ENCODE results near the gene SLC6A8.
"Not testable (repeated sequence)": the region's sequence is repeated elsewhere in the genome, so short reads cannot be mapped to it uniquely, and the experiment has no call there.

The SLC6A8 gene

DNA sequence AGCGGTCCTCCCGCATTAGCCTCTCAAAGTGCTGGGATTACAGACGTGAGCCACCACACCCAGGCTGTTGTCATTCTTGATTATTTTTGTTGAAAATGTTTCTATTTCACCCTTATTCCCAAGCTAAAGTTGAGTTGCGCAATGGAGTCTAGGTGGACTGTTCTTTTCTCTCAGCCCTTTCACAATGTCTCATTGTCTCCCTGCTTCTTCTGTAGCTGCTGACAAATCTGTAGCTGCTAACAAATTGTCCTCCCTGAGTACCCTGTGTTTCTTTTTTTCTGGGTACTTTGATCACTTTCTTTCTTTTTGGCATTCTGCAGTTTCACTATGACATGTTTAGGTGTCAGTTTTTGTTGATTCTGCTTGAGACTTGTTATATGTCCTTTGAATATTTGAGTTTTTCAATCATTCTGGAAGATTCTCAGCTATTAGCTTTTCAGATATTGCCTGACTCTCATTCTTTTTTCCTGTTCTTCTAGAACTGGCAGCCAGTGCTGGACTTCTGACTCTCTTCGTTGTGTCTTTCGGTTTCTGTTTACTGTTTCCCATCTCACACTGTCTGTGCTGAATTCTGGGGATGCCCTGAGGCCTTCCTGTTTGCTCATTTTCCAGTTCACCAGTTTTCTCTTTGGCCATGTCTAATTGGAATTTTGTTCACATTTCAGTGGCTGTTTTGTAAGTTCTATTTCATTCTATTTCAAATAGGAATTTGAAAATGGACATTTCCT is 43.6 kb downstream of the SLC6A8 start:
- no peak for DNase-seq (ENCODE audit: low read depth in 2 of 2)

DNA sequence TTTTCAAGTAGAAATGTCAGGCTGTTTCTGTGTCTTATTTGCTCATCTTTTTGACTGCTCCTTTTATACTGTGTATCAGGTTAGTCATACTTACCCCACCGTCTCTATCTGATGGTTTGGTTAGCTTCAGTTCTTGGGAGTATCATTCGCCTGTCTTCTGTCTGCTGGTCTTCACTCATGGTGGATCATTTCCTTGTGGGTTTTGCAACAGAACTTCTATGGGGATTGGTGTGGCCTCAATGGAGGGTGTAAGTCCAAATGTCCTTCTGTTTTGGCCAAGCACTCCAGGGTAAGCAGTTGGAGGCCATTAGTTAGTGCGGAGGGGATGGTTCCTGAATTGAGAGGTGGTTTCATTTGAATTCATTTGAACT is 44.1 kb downstream of the SLC6A8 start:
- no peak for DNase-seq (ENCODE audit: low read depth in 2 of 2)

DNA sequence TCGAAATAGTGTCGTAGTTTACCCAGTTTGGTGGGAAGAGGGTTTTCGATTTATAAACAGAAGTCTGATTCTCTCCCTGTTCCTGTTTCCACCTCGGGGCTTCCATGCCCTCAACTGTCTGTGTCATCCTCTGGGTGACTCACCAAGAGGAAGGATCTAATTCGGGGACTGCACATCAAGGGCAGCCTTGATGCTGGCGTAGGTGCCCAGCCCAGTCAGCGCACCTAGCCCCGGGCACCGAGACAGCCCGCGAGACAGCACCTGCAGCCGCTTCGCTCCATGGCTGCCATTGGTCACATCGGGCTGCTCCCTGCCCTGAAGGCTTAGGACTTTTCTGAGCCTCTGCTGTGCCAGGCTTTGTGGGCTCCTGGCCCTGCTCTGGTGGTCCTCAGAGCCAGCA is 44.7 kb downstream of the SLC6A8 start:
- DNase-seq (ENCODE audit: low read depth in 2 of 2) = no peak

DNA sequence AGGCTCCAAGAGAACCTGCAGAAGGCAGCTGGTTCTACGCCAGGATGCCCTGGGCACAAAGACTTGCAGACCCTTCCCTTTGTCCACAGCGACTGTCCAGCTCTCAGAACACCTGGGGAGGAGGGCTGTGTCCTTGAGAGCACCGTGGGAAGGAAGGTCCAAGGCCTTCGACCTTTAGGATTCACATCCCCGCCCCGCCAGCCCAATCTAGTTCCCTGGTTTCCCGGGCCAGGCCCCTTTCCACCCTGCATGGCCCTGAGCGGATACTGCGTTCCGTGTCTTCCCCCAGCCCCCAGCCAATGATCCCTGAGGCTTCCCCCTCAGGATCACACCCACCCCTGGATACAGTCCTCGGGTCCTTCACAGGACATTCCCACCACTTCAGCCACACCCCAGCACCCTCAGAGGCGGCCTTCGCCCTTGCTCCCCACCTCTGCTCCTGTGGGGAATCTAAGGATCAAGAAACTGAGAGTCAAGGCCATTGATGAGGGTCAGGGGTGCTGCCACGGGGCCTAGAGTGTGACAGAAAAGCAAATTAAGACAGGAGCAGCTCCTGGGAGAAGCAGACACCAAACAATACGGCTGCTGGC is 46.0 kb downstream of the SLC6A8 start:
- no peak for DNase-seq (ENCODE audit: low read depth in 2 of 2)

DNA sequence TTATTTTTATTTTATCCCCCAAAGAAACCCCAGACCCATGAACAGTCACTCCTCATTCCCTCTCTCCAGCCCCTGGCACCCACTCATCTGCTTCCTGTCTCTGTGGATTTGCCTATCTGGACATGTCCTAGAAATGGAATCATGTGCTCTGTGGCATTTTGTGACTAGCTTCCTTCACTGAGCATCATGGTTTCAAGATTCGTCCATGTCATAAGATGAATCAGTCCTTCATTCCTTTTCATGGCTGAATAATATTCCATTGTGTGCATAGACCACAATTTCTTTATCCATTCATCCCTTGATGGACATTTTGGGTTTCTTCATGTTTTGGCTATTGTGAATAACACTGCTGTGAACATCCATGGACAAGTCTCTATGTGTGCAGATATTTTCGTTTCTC is 47.1 kb downstream of the SLC6A8 start:
- no peak for DNase-seq (ENCODE audit: low read depth in 2 of 2)

DNA sequence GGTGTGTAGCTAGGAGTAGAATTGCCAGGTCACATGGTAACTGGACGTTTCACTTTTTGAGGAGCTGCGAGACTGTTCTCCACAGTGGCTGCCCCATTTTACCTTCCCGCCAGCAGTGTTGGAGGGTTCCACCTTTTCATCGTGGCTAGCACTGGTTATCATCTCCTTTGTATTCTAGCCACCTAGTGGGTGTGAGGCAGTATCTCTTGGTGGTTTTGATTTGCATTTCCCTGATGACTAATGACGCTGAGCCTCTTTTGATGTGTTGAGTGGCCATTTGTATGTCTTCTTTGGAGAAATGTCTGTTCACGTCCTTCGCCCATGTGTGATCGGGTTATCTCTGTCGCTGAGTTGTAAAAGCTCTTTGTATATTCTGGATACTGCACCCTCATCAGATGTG is 47.5 kb downstream of the SLC6A8 start:
- DNase-seq (ENCODE audit: low read depth in 2 of 2) = no peak

DNA sequence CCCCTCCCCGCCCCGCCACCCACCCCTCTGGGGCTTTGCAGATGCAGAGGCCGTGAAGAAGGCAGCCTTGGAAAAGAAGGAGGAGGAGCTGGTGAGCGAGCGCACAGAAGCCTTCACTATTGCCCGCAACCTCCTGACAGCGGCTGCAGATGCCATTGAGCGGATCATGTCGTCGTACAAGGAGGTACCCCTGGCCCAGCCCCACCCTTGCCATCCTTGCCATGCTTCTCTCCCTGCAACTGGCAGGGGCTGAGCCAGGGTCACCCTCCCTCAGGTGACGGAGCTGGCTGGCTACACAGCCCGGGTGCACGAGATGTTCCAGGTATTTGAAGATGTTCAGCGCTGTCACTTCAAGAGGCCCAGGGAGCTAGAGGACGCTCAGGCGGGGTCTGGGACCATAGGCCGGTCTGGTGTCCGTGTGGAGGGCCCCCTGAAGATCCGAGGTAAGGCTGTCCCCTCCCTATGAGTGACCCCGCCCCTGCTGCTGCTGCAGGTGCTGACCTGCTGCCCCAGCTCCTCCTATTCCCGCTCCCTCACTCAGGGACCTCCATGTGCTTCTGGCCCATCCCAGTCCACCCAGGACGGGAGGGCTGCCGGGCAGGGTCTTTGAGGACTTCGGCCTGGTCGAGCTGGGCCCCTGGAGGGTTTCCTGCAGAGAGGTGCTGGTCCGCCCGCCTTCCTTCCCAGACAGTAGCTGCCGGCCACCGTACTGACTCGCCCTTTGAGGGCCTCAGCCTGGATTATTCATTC is 48.5 kb downstream of the SLC6A8 start:
- no peak for DNase-seq (ENCODE audit: low read depth in 2 of 2)

DNA sequence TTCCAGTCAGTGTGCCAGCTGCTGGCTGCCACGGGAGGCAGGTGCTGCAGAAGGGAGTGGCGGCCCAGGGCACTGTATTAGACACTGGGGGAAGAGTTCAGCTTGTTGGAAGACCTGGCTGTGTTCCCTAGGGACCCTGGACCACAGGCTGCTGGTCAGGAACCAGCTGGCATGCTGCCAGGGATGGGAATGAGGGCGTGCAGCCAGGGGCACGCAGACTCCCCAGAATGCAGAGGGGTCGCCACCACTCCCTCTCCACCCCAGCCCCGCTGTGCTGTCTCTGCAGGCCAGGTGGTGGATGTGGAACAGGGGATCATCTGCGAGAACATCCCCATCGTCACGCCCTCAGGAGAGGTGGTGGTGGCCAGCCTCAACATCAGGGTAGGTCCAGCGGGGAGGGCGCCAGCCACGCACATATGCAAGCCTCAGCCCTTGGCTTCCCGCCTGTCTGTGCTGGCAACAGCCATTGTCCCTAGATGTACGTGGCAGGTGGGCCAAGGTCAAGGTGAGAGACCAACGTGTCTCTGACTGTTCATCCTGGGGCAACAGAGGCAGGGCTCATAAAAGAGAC is 49.2 kb downstream of the SLC6A8 start:
- DNase-seq (ENCODE audit: low read depth in 2 of 2) = no peak

DNA sequence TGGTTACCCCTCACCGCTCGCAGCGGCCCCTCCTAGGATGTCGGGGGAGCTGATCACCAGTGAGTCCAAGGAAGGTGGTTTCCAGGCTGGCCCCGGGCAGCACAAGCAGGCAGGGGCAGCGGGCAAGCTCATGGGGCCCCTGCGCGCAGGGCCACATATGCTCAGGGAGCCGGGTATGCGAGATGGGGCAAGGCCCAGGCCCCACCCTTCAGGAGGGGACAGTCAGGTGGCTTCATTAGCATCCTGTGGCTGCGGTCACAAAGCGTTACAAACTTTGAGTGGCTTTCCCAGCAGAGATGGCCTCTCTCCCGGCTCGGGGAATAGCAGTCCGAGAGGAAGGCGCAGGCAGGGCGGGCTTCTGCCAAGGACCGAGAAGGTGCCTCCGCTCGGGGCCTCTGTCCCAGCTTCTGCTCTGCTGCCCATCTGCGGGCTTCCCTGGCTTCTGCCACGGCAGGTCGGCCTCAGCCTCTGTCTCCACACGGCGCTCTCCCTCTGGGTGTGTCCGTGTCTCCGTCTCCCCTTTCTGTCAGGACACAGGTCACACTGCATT is 50.4 kb downstream of the SLC6A8 start:
- DNase-seq (ENCODE audit: low read depth in 2 of 2) = no peak

DNA sequence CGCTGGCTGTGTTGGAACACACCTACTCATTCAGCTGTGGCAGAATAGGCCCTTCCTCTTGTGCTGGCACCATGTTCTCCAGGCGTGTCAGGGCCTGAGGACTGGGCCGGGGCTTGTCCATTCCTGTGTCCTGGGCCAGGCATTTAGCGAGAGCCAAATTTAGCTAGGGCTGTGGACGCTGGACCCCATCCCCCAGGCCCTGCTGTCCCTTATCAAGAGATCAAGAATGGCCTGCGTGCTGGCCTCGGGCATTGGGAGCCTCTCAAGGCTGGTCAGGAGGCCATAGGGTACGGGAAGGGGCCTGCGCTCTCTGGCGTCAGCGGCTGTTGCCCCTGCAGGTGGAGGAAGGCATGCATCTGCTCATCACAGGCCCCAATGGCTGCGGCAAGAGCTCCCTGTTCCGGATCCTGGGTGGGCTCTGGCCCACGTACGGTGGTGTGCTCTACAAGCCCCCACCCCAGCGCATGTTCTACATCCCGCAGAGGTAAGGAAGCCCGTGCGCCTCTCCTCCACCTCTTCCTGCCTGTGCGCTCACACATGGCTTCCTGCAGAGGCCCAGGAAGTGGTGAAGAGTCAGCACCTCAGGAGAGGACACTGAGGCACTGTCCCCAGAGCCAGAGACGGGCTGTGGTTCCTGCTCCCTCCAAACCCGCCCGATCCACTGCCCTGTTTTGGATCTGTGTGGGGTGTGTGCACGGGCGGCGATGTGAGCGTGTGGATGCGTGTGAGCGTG is 52.2 kb downstream of the SLC6A8 start:
- DNase-seq (ENCODE audit: low read depth in 2 of 2) = no peak

DNA sequence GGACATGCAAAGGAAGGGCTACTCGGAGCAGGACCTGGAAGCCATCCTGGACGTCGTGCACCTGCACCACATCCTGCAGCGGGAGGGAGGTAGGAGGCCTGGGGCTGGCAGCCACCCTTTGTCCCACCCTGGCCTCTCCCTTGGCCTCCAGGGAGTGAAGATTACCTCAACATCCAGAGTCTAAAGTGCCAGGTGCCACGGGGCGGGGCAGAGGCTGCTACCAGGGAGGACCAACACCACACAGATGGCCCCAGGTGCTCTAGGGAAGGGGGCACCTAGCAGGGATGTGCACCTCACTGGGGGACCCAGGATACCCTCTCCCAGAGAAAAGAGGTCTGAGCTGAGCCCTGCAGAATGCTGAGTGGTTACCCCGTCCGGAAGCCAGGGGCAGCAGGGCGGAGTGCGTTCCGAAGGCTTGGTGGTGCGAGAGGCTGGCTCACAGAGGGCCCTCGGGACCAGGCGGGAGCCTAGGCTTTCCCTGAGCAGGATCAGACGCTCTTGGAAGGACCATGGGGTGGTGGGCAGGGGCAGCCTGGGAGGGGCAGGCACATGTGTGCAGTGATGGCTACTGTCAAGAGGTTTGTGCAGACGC is 53.0 kb downstream of the SLC6A8 start:
- no peak for DNase-seq (ENCODE audit: low read depth in 2 of 2)

DNA sequence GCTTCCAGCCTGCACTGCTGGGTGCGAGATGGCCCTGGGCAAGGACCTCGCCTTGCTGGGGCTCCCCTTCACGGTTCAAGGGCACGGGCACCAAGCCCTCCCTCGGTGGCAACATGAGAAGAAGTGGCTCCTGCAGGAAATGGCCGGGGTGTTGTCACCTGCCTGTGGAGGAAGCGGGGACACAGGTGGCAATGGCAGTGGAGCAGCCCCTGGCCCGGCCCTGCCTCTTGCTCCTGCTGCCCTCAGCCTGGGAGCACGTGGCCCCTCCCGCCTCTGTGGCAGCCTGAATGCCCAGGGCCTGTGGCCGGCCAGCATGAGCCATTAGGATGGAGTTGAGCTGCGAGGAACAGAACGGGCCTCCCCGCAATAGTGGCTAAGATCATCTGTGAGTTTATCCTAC is 53.7 kb downstream of the SLC6A8 start:
- DNase-seq (ENCODE audit: low read depth in 2 of 2) = no peak

DNA sequence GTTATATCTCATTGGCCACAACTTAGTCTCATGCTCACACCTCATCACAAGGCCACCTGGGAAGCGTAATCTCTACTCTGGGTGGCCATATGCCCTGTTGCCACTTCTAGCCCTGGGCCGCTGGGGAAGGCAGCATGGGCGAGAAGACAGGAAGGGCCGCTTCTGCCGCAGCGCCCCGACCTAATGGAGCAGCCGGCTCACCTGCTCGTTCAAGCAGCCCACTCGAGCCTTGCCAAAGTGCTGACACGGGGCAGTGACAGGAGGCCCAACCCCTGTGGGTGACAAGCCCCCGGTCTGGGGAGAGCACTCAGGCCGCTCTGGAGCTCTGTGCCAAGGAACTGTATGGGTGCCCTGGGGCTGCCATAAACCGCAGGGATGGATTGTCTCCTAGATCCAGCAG is 54.4 kb downstream of the SLC6A8 start:
- DNase-seq (ENCODE audit: low read depth in 2 of 2) = not testable (repeated sequence)

DNA sequence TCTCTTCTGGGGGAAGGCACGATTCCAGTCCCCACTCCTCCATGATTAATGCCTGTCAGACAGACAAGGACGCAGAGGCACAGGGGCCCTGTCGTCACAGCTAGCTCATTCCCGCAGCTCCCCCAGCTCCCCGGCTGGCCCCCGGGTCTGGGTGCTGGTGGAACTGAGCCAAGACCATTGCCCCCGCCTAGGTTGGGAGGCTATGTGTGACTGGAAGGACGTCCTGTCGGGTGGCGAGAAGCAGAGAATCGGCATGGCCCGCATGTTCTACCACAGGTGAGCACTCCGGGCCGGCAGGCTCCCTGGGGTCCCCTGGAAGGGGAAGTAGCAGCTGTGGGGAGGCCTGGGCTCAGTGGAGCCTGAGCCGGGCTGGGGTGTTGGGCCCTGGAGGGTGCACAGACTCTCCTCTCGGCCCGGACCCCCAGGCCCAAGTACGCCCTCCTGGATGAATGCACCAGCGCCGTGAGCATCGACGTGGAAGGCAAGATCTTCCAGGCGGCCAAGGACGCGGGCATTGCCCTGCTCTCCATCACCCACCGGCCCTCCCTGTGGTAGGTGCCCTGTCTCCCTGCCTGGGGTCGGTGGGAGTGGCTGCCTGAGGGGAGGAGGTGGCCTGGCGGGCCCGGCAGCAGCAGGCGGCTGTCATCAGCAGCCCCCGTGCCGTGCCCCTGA is 55.2 kb downstream of the SLC6A8 start:
- DNase-seq (ENCODE audit: low read depth in 2 of 2) = not testable (repeated sequence)

DNA sequence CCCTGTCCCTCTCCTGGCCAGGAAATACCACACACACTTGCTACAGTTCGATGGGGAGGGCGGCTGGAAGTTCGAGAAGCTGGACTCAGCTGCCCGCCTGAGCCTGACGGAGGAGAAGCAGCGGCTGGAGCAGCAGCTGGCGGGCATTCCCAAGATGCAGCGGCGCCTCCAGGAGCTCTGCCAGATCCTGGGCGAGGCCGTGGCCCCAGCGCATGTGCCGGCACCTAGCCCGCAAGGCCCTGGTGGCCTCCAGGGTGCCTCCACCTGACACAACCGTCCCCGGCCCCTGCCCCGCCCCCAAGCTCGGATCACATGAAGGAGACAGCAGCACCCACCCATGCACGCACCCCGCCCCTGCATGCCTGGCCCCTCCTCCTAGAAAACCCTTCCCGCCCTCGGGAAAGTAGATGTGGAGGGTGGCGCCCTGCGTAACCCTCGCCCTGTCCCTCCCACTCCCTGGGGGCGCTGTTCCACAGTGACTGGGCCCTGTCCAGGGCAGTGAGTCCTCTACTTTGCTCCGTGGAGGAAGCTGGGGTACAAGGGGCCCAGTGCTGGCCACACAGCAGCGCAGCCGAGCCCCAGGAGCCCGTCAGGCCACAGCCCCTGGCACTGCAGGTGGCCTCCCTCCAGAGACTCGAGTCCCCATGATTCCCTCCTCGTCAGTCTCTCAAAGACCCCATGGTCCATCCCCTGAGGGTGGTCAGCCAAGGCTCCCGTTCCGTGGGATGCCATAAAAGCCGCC is 55.9 kb downstream of the SLC6A8 start:
- DNase-seq (ENCODE audit: low read depth in 2 of 2) = not testable (repeated sequence)

DNA sequence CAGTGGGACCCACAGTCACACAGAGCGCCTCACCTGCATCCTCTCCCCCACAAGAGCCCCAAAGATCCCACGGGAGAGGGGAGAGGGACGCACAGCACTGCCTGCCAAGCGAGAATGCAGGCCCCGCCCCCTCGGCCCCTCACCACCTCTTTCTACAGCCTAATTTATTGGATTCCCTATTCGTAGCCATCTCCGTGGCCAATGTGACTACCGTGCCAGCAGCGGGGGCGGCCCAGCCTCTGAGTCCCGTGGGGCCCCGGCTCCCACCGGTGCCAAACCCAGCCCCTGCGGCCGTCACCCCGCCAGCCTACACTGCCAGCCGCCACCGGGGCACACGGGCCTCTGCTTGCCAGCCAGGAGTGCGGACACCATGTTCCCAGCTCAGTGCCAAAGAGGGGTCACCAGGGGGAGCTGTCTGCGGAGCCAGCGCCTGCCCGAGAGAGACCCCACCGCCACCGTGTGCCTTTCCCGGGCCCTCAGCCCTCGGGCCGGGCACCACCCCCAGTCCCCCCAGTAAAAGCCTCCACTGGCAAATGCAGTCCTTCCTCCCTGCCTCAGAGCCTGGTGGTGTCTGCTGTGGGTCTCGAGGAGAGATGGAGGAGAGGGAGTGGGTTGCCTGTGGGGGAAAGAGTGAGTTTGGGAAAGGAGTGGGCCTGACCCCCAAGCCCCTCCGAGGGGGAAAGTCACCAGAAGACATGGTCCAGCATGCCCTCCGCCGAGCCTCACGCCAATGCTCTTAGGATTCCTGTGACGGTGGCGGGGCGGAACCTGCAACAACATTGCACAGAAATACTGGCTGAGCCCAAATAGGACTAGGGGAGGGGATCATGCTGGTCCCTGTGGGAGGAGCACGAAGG is 56.7 kb downstream of the SLC6A8 start:
- DNase-seq (ENCODE audit: low read depth in 2 of 2) = no peak

DNA sequence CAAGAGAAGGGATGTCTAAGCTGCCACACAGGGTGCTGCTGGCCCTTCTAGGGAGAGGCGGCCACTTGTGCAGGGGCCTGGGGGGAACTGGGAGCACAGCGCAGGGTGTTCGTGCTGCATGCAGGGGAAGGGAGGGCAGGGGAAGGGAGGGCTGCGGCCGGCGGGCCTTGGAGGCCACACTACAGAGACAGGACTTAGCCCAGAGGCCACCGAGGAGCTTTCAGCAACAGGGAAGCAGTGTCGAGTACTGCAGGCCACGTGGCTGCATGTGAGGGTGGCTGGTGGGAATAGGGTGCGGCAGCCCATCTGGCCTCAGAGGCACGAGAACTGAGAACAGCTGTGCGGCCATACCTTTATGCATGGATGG is 57.3 kb downstream of the SLC6A8 start:
- DNase-seq (ENCODE audit: low read depth in 2 of 2) = not testable (repeated sequence)
